Central memory CD4-positive, alpha-beta T cell (primary cell): ENCODE data around the gene MBNL2.

ENCODE experiments used
- DNase-seq: peaks from one replicate; pipeline ENCODE4 v3.0.0; 2022

Gene MBNL2

GRCh38 chr13:97275776-97276501 is 53.8 kb downstream of the MBNL2 start:
- DNase-seq, result no peak

- no peak for DNase-seq
These were observed 54.7 kb downstream of the MBNL2 start for GRCh38 chr13:97276862-97277269.

GRCh38 chr13:97278435-97279411 is 56.6 kb downstream of the MBNL2 start:
- DNase-seq, result no peak

GRCh38 chr13:97279913-97280312 is 57.8 kb downstream of the MBNL2 start:
- no peak for DNase-seq

GRCh38 chr13:97280478-97280877 is 58.3 kb downstream of the MBNL2 start:
- no peak for DNase-seq

GRCh38 chr13:97281028-97281427 is 58.9 kb downstream of the MBNL2 start:
- no peak for DNase-seq

- DNase-seq, result no peak
These were observed 60.6 kb downstream of the MBNL2 start for GRCh38 chr13:97282705-97283104.

GRCh38 chr13:97283888-97284287 is 61.8 kb downstream of the MBNL2 start:
- no peak for DNase-seq

GRCh38 chr13:97284558-97284957 is 62.4 kb downstream of the MBNL2 start:
- no peak for DNase-seq

- no peak for DNase-seq
These were observed 63.3 kb downstream of the MBNL2 start for GRCh38 chr13:97285221-97285955.

- no peak for DNase-seq
These were observed 64.3 kb downstream of the MBNL2 start for GRCh38 chr13:97286317-97287046.

GRCh38 chr13:97287047-97287383 is 64.9 kb downstream of the MBNL2 start:
- DNase-seq, result no peak

GRCh38 chr13:97288486-97288900 is 66.4 kb downstream of the MBNL2 start:
- DNase-seq, result no peak

GRCh38 chr13:97289514-97290298 is 67.6 kb downstream of the MBNL2 start:
- no peak for DNase-seq

GRCh38 chr13:97295283-97296182 is 73.4 kb downstream of the MBNL2 start:
- DNase-seq, result no peak

- DNase-seq, result no peak
These were observed 74.6 kb downstream of the MBNL2 start for GRCh38 chr13:97296740-97297139.

- no peak for DNase-seq
These were observed 76.7 kb downstream of the MBNL2 start for GRCh38 chr13:97298816-97299215.

GRCh38 chr13:97300871-97301270 is 78.7 kb downstream of the MBNL2 start:
- DNase-seq, result no peak

- DNase-seq, result no peak
These were observed 79.4 kb downstream of the MBNL2 start for GRCh38 chr13:97301382-97302095.

GRCh38 chr13:97302611-97303010 is 80.5 kb downstream of the MBNL2 start:
- no peak for DNase-seq
